H4 (cell line): ENCODE data around the gene SDC1. TPM values are rescaled to one million over a fixed set of nuclear protein-coding genes. Genes with fewer than 3 reads are reported as not detected.
A peak's percentile ranks its signal among the peaks of the same experiment; 100 is the strongest.
"Not testable (repeated sequence)": the region's sequence is repeated elsewhere in the genome, so short reads cannot be mapped to it uniquely, and the experiment has no call there.

Source experiments
- DNase-seq: peaks from one replicate; pipeline ENCODE4 v3.0.0-alpha.2; 2015; ENCODE audit warnings: low spot score
- total RNA-seq: library from RNA; depleted of rRNA; stranded (reverse); fragments of >200 nt; shearing (Covaris generic); gene quantifications from 2 replicates; pipeline ENCODE4 v1.2.3, GENCODE V29; 2014

The SDC1 gene
- total RNA-seq, 1 experiment from 2014 or later = 29.0 TPM

- no peak for DNase-seq
Observed at GRCh38 chr2:20198001-20198400, 26.9 kb downstream of the SDC1 start.

GRCh38 chr2:20197192-20197591 lies 27.7 kb downstream of the SDC1 start:
- DNase-seq = no peak

GRCh38 chr2:20196657-20197161 lies 28.2 kb downstream of the SDC1 start:
- DNase-seq = no peak

- no peak for DNase-seq
Observed at GRCh38 chr2:20196053-20196656, 28.8 kb downstream of the SDC1 start.

- DNase-seq = no peak
Observed at GRCh38 chr2:20195431-20196033, 29.4 kb downstream of the SDC1 start.

GRCh38 chr2:20195016-20195411 lies 29.9 kb downstream of the SDC1 start:
- DNase-seq = not testable (repeated sequence)

- no peak for DNase-seq
Observed at GRCh38 chr2:20194097-20195015, 30.6 kb downstream of the SDC1 start.

- no peak for DNase-seq
Observed at GRCh38 chr2:20193185-20193584, 31.7 kb downstream of the SDC1 start.

GRCh38 chr2:20192781-20193180 lies 32.1 kb downstream of the SDC1 start:
- DNase-seq = no peak

GRCh38 chr2:20191714-20192569 lies 33.0 kb downstream of the SDC1 start:
- DNase-seq = no peak

GRCh38 chr2:20190876-20191713 lies 33.8 kb downstream of the SDC1 start:
- DNase-seq = peak; percentile 13

- DNase-seq = no peak
Observed at GRCh38 chr2:20190170-20190569, 34.8 kb downstream of the SDC1 start.

GRCh38 chr2:20189299-20189931 lies 35.5 kb downstream of the SDC1 start:
- no peak for DNase-seq

- DNase-seq = no peak
Observed at GRCh38 chr2:20188851-20189250, 36.1 kb downstream of the SDC1 start.

- no peak for DNase-seq
Observed at GRCh38 chr2:20188201-20188600, 36.7 kb downstream of the SDC1 start.

- no peak for DNase-seq
Observed at GRCh38 chr2:20187331-20187730, 37.6 kb downstream of the SDC1 start.

- no peak for DNase-seq
Observed at GRCh38 chr2:20186855-20187187, 38.1 kb downstream of the SDC1 start.

- DNase-seq = no peak
Observed at GRCh38 chr2:20186078-20186854, 38.7 kb downstream of the SDC1 start.

- peak; percentile 19 for DNase-seq
Observed at GRCh38 chr2:20185176-20186022, 39.5 kb downstream of the SDC1 start.
